Central memory CD8-positive, alpha-beta T cell (primary cell): ENCODE results near the gene STARD5.
A peak's percentile ranks its signal among the peaks of the same experiment; 100 is the strongest.

ENCODE experiments used
- ATAC-seq: fragments of 150-1000 bp; cut with Tn5 transposase; replicated peaks from 2 replicates; pipeline ENCODE4 v1.10.0; 2022; ENCODE audit warnings: mild to moderate bottlenecking, moderate FRiP score, moderate number of reproducible peaks; ENCODE audit not compliant: poor library complexity, severe bottlenecking; ENCODE audit errors: extremely low read depth
- DNase-seq, 2 donors: peaks; one replicate each; pipeline ENCODE4 v3.0.0; 2021; ENCODE audit warnings: low spot score in 2 of 2
- H3K27ac Mint-ChIP-seq: one replicate; pipeline ENCODE4 v1.8.0; 2022; ENCODE audit warnings: low read depth, mild to moderate bottlenecking, moderate library complexity, mixed read lengths
- H3K27me3 Mint-ChIP-seq: one replicate; pipeline ENCODE4 v1.8.0; 2022; ENCODE audit warnings: mixed read lengths
- H3K36me3 Mint-ChIP-seq: one replicate; pipeline ENCODE4 v1.8.0; 2022; ENCODE audit warnings: mild to moderate bottlenecking, moderate library complexity, mixed read lengths; ENCODE audit not compliant: insufficient read depth
- H3K4me1 Mint-ChIP-seq: one replicate; pipeline ENCODE4 v1.8.0; 2022; ENCODE audit warnings: mixed read lengths
- H3K4me3 Mint-ChIP-seq: one replicate; pipeline ENCODE4 v1.8.0; 2022; ENCODE audit warnings: mild to moderate bottlenecking, moderate library complexity, mixed read lengths
- H3K9me3 Mint-ChIP-seq: one replicate; pipeline ENCODE4 v1.8.0; 2022; ENCODE audit warnings: mixed read lengths

STARD5 gene

GRCh38 chr15:81303244-81304225 lies 20.4 kb downstream of the STARD5 start:
- peak overlapping the region; percentile 98 for H3K27ac Mint-ChIP-seq
- peak overlapping the region; percentile 99 for H3K4me3 Mint-ChIP-seq
- no peaks in the 10 kb centered on the region for H3K9me3 Mint-ChIP-seq
- H3K27me3 Mint-ChIP-seq = no peaks in the 10 kb centered on the region
- H3K4me1 Mint-ChIP-seq = peaks cover 77% of the 10 kb centered on the region
- ATAC-seq (peak; percentile 40), DNase-seq (no peak)
- peaks cover 95% of the 10 kb centered on the region for H3K36me3 Mint-ChIP-seq

- Mint-ChIP-seq H3K4me1 (peaks cover 84% of the 10 kb centered on the region), H3K9me3 (no peaks in the 10 kb centered on the region), H3K27me3 (no peaks in the 10 kb centered on the region), H3K36me3 (peaks cover 95% of the 10 kb centered on the region), H3K27ac (peak overlapping the region; percentile 98), H3K4me3 (peak overlapping the region; percentile 99)
- DNase-seq (no peak), ATAC-seq (peak; percentile 30)
Measured at GRCh38 chr15:81302701-81303109, 21.2 kb downstream of the STARD5 start.

- H3K9me3 Mint-ChIP-seq = no peaks in the 10 kb centered on the region
- ATAC-seq (no peak), DNase-seq (no peak)
- H3K27me3 Mint-ChIP-seq = no peaks in the 10 kb centered on the region
- peak overlapping the region; percentile 98 for H3K27ac Mint-ChIP-seq
- H3K4me3 Mint-ChIP-seq = peak overlapping the region; percentile 99
- H3K36me3 Mint-ChIP-seq = peaks cover 91% of the 10 kb centered on the region
- H3K4me1 Mint-ChIP-seq = peaks cover 90% of the 10 kb centered on the region
Measured at GRCh38 chr15:81301815-81302399, 22.0 kb downstream of the STARD5 start.

GRCh38 chr15:81301385-81301784 lies 22.6 kb downstream of the STARD5 start:
- DNase-seq = no peak
- Mint-ChIP-seq H3K4me1 (peaks cover 90% of the 10 kb centered on the region), H3K27me3 (no peaks in the 10 kb centered on the region), H3K4me3 (peak overlapping the region; percentile 99), H3K9me3 (no peaks in the 10 kb centered on the region), H3K27ac (peak overlapping the region; percentile 98), H3K36me3 (peaks cover 89% of the 10 kb centered on the region)
- no peak for ATAC-seq

- Mint-ChIP-seq H3K27ac (peak overlapping the region; percentile 98), H3K9me3 (no peaks in the 10 kb centered on the region), H3K4me3 (peak overlapping the region; percentile 99), H3K36me3 (peaks cover 72% of the 10 kb centered on the region), H3K27me3 (no peaks in the 10 kb centered on the region), H3K4me1 (peaks cover 98% of the 10 kb centered on the region)
- ATAC-seq (no peak), DNase-seq (no peak)
Measured at GRCh38 chr15:81299630-81300273, 24.2 kb downstream of the STARD5 start.

- Mint-ChIP-seq H3K27me3 (no peaks in the 10 kb centered on the region), H3K4me1 (peaks cover 98% of the 10 kb centered on the region), H3K27ac (peak overlapping the region; percentile 98), H3K36me3 (peaks cover 68% of the 10 kb centered on the region), H3K9me3 (no peaks in the 10 kb centered on the region), H3K4me3 (peak overlapping the region; percentile 99)
- DNase-seq (no peak), ATAC-seq (no peak)
Measured at GRCh38 chr15:81299156-81299555, 24.8 kb downstream of the STARD5 start.

GRCh38 chr15:81298611-81299010 lies 25.3 kb downstream of the STARD5 start:
- no peak for ATAC-seq
- Mint-ChIP-seq H3K36me3 (peaks cover 66% of the 10 kb centered on the region), H3K9me3 (no peaks in the 10 kb centered on the region), H3K27me3 (no peaks in the 10 kb centered on the region), H3K4me3 (peak overlapping the region; percentile 99), H3K4me1 (peaks cover 98% of the 10 kb centered on the region), H3K27ac (peak overlapping the region; percentile 98)
- DNase-seq = no peak

- H3K36me3 Mint-ChIP-seq = peaks cover 59% of the 10 kb centered on the region
- no peaks in the 10 kb centered on the region for H3K9me3 Mint-ChIP-seq
- ATAC-seq (no peak), DNase-seq (no peak)
- H3K27me3 Mint-ChIP-seq = no peaks in the 10 kb centered on the region
- peak overlapping the region; percentile 99 for H3K4me3 Mint-ChIP-seq
- H3K4me1 Mint-ChIP-seq = peaks cover 98% of the 10 kb centered on the region
- H3K27ac Mint-ChIP-seq = peak overlapping the region; percentile 98
Measured at GRCh38 chr15:81297603-81298575, 26.1 kb downstream of the STARD5 start.

- no peaks in the 10 kb centered on the region for H3K9me3 Mint-ChIP-seq
- ATAC-seq = no peak
- H3K4me3 Mint-ChIP-seq = peak overlapping the region; percentile 99
- DNase-seq = no peak
- H3K27ac Mint-ChIP-seq = peak overlapping the region; percentile 98
- H3K27me3 Mint-ChIP-seq = no peaks in the 10 kb centered on the region
- peaks cover 98% of the 10 kb centered on the region for H3K4me1 Mint-ChIP-seq
- peaks cover 56% of the 10 kb centered on the region for H3K36me3 Mint-ChIP-seq
Measured at GRCh38 chr15:81297147-81297572, 26.8 kb downstream of the STARD5 start.

- ATAC-seq (peak; percentile 68), DNase-seq (peak; percentile 51 to 74)
- peak overlapping the region; percentile 99 for H3K4me3 Mint-ChIP-seq
- peak overlapping the region; percentile 98 for H3K27ac Mint-ChIP-seq
- H3K4me1 Mint-ChIP-seq = peaks cover 98% of the 10 kb centered on the region
- no peaks in the 10 kb centered on the region for H3K27me3 Mint-ChIP-seq
- H3K36me3 Mint-ChIP-seq = peaks cover 51% of the 10 kb centered on the region
- H3K9me3 Mint-ChIP-seq = no peaks in the 10 kb centered on the region
Measured at GRCh38 chr15:81296673-81297072, 27.3 kb downstream of the STARD5 start.

- ATAC-seq = no peak
- H3K36me3 Mint-ChIP-seq = peaks cover 46% of the 10 kb centered on the region
- H3K4me1 Mint-ChIP-seq = peaks cover 98% of the 10 kb centered on the region
- no peaks in the 10 kb centered on the region for H3K9me3 Mint-ChIP-seq
- peak overlapping the region; percentile 98 for H3K27ac Mint-ChIP-seq
- peak overlapping the region; percentile 99 for H3K4me3 Mint-ChIP-seq
- DNase-seq = no peak
- H3K27me3 Mint-ChIP-seq = no peaks in the 10 kb centered on the region
Measured at GRCh38 chr15:81296186-81296585, 27.8 kb downstream of the STARD5 start.
